Right cardiac atrium (tissue), 5 donors: ENCODE measurements around the gene C10orf95. TPM values are rescaled to one million over a fixed set of nuclear protein-coding genes. Genes with fewer than 3 reads are reported as not detected.

ENCODE experiments used
- ATAC-seq, 2 donors: fragments of 200-7000 bp; cut with Tn5 transposase; one replicate each; pipeline versions ENCODE4 v1.8.0 to v1.9.1; 2020; ENCODE audit warnings: moderate library complexity in 2 of 2, mild to moderate bottlenecking in 1 of 2
- DNase-seq, 3 donors: peaks; one replicate each; pipeline ENCODE4 v3.0.0-alpha.2; 2020
- H3K27ac ChIP-seq: one replicate; pipeline ENCODE4 v1.5.1; 2013; ENCODE audit warnings: mild to moderate bottlenecking, low read length, control low read depth, moderate library complexity
- H3K27me3 ChIP-seq: one replicate; pipeline ENCODE4 v1.6.1; 2013; ENCODE audit not compliant: control insufficient read depth, insufficient read depth
- H3K4me1 ChIP-seq: one replicate; pipeline ENCODE4 v1.6.1; 2013; ENCODE audit warnings: low read length; ENCODE audit not compliant: control insufficient read depth, insufficient read depth
- H3K4me3 ChIP-seq: one replicate; pipeline ENCODE4 v1.5.1; 2013; ENCODE audit warnings: low read length, control low read depth
- H3K9me3 ChIP-seq: one replicate; pipeline ENCODE4 v1.6.1; 2013; ENCODE audit warnings: low read length; ENCODE audit not compliant: control insufficient read depth
- WGBS: extraction: QIAGEN DNeasy Blood & Tissue Kit; methylation state at CpG from one replicate; pipeline ENCODE4 v1.1.7; 2013; 5-methylcytosine and 5-hydroxymethylcytosine counted together
- intact Hi-C, 4 donors: fragments of 100-400 bp; cut with DNase I; formaldehyde crosslinking; loops; one replicate each; pipeline versions ENCODE4 v1.11.0 to v1.14.0; 2022 to 2023
- polyA plus RNA-seq: library from polyadenylated mRNA; stranded (reverse); fragments of 200-250 nt; gene quantifications from one replicate; pipeline ENCODE4 v1.2.3, GENCODE V29; 2013
- total RNA-seq, 4 donors: library from RNA; stranded (reverse); fragmentation: NEBNext Ultra II Directional; extraction: Animal tissue kit (Norgen Biotek cat#: 25700); gene quantifications; one replicate each; pipeline ENCODE4 v1.2.1, GENCODE V29; 2021
- donor health status: healthy with polysubstance abuse.
- donor health status: DM: no; HTN: yes; CAD: no.
- donor health status: DM: no; HTN: no; CAD: no.
- donor health status: DM: no; HTN: yes; CAD: no; lungs with severe emphysema.
- donor health status: DM: yes; HTN: yes; CAD: no.

Gene C10orf95
- total and polyA plus RNA-seq, 5 donors, result 0.09 TPM; not detected in 4

GRCh38 chr10:102413806-102414561, 37.4 kb downstream of the C10orf95 start:
- no peak for ATAC-seq
- 68% methylated on average over 16 of the region's 16 CpGs for WGBS
- no peaks in the 10 kb centered on the region for H3K9me3 ChIP-seq
- intact Hi-C loops, result no loop called here
- DNase-seq, result peak in 1 of 3 donors; percentile 50
- no peak overlapping the region for H3K27ac ChIP-seq
- no peak overlapping the region for H3K4me3 ChIP-seq
- H3K27me3 ChIP-seq, result no peaks in the 10 kb centered on the region
- no peaks in the 10 kb centered on the region for H3K4me1 ChIP-seq

GRCh38 chr10:102413053-102413705, 38.2 kb downstream of the C10orf95 start:
- H3K27ac ChIP-seq, result no peak overlapping the region
- ATAC-seq, result no peak
- H3K27me3 ChIP-seq, result no peaks in the 10 kb centered on the region

DNA sequence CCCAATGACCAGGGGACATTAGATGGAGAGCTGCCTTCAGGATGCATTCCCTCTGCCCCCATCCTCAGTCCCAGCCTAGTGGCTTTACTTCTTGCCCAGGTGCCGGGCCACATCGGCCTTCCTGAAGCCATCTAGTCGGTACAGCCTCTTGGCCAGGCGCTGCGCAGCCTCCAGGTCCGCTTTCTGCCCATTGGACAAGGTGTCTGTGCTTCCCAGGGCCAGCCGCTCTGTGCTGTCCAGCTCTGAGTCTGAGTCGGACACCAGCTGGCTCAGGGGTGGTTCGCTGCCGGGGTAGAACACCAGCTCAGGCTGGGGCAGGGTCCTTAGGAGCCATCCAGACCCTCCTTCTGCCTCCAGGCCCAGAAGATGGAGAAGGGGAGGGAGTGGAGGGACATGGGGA, 39.0 kb downstream of the C10orf95 start:
- no peak overlapping the region for H3K27ac ChIP-seq
- ATAC-seq (no peak), DNase-seq (no peak)
- H3K4me1 ChIP-seq, result no peaks in the 10 kb centered on the region
- H3K9me3 ChIP-seq, result no peaks in the 10 kb centered on the region
- H3K4me3 ChIP-seq, result no peak overlapping the region
- intact Hi-C loops, result no loop called here
- WGBS, result 86% methylated on average over 10 of the region's 10 CpGs
- no peaks in the 10 kb centered on the region for H3K27me3 ChIP-seq

More at GRCh38 chr10:102413053-102413705, 38.2 kb downstream of the C10orf95 start:
- WGBS, result 30% methylated on average over 5 of the region's 5 CpGs
- Histone ChIP-seq H3K9me3 (no peaks in the 10 kb centered on the region), H3K4me1 (no peaks in the 10 kb centered on the region), H3K4me3 (no peak overlapping the region)
- DNase-seq, result peak in 1 of 3 donors; percentile 30
- intact Hi-C loops, result no loop called here

DNA sequence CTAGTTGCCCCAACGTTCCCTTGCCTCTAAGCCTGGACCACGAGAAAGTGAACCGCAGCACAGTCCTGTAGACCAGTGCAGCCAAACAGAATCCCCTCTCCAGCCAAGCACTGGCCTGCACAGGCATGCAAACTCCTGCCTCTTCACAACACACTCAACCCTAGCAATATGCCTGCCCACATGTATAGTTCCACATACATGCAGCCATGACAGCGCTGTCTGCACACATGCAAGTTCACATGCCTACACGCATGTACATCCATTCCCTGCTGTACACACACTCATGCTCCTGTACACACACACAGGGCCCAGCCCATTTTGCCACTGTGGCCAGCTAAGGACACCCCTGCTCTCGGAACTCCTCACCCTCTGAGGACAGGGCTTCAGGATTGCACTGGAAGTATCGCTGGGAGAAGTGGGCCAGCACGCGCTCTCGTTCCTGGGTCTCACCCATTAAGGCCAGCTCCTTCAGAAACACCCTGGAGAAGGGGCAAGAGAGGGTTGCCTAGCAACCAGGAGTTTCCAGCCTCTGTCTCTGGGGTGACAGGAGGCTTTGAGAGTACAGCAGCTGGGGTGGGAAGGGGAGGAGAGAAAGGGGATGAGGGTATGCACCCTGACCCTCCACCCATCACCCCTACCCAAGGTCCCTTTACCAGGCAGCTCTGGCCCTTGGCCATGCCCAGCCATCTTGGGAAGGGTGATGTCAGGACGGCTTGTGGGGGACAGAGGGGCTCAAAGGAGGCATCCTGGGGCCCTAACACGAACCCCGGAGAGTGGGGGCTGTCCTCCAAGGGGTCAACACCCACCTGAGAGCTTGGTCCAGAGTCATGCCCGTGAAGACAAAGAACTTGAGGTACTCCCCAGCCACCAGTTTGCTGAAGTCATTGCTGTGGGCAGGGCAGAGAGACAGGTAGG, 39.7 kb downstream of the C10orf95 start:
- ATAC-seq (no peak), DNase-seq (peak in 1 of 3 donors; percentile 48)
- WGBS, result 79% methylated on average over 14 of the region's 14 CpGs
- H3K27me3 ChIP-seq, result no peaks in the 10 kb centered on the region
- intact Hi-C loops, result no loop called here
- no peaks in the 10 kb centered on the region for H3K4me1 ChIP-seq
- H3K9me3 ChIP-seq, result no peaks in the 10 kb centered on the region
- no peak overlapping the region for H3K27ac ChIP-seq
- H3K4me3 ChIP-seq, result no peak overlapping the region

GRCh38 chr10:102410429-102411073, 40.8 kb downstream of the C10orf95 start:
- no peak overlapping the region for H3K27ac ChIP-seq
- no peaks in the 10 kb centered on the region for H3K27me3 ChIP-seq
- peak; percentile 33 to 72 (median 63) for DNase-seq
- peak overlapping the region; percentile 6 for H3K4me3 ChIP-seq
- 2% methylated on average over 48 of the region's 48 CpGs for WGBS
- ATAC-seq, result peak in 1 of 2 donors; percentile 39
- H3K9me3 ChIP-seq, result no peaks in the 10 kb centered on the region
- H3K4me1 ChIP-seq, result no peaks in the 10 kb centered on the region
- intact Hi-C loops, result no loop called here

- no peaks in the 10 kb centered on the region for H3K27me3 ChIP-seq
- whole genome bisulfite sequencing, result 29% methylated on average over 24 of the region's 24 CpGs
- H3K4me3 ChIP-seq, result peak overlapping the region; percentile 58
- intact Hi-C loops, result loop anchor here in 1 of 4 donors (10.0 kb wide), 1 partner anchor 175 kb away; no protein-coding TSS in a partner anchor
- H3K4me1 ChIP-seq, result no peaks in the 10 kb centered on the region
- ATAC-seq (no peak), DNase-seq (peak in 1 of 3 donors; percentile 9)
- H3K9me3 ChIP-seq, result no peaks in the 10 kb centered on the region
- no peak overlapping the region for H3K27ac ChIP-seq
Measured at GRCh38 chr10:102409604-102410428, 41.5 kb downstream of the C10orf95 start.

GRCh38 chr10:102408728-102409603, 42.4 kb downstream of the C10orf95 start:
- Histone ChIP-seq H3K9me3 (no peaks in the 10 kb centered on the region), H3K4me1 (no peaks in the 10 kb centered on the region), H3K4me3 (peak overlapping the region; percentile 58), H3K27ac (no peak overlapping the region), H3K27me3 (no peaks in the 10 kb centered on the region)
- ATAC-seq, result peak; percentile 33 to 52
- DNase-seq, result peak in 2 of 3 donors; percentile 70 to 81
- intact Hi-C loops, result loop anchor here in 1 of 4 donors (10.0 kb wide), 1 partner anchor 176 kb away; no protein-coding TSS in a partner anchor
- under 1% methylated on average over 103 of the region's 103 CpGs for WGBS

GRCh38 chr10:102408131-102408727, 43.1 kb downstream of the C10orf95 start:
- ATAC-seq (no peak), DNase-seq (no peak)
- Histone ChIP-seq H3K4me3 (peak overlapping the region; percentile 58), H3K4me1 (no peaks in the 10 kb centered on the region), H3K27me3 (no peaks in the 10 kb centered on the region), H3K9me3 (no peaks in the 10 kb centered on the region), H3K27ac (no peak overlapping the region)
- 63% methylated on average over 14 of the region's 14 CpGs for WGBS
- intact Hi-C loops, result loop anchor here in 1 of 4 donors (10.0 kb wide), 1 partner anchor 177 kb away; no protein-coding TSS in a partner anchor
